Measurements from ENCODE around the gene NEK10. TPM values are rescaled to one million over a fixed set of nuclear protein-coding genes. Genes with fewer than 3 reads are reported as not detected.

NEK10 gene
- total RNA-seq, 1 donor from 2014 or later: 3.3 TPM

GRCh38 chr3:27239951-27240350 is 129.2 kb downstream of the NEK10 start:
- DNase-seq (ENCODE audit: low spot score, unreplicated experiment): no peak
- Mint-ChIP-seq H3K4me1 (ENCODE audit: low read depth) (no peaks in the 10 kb centered on the region), H3K9me3 (ENCODE audit: low read depth) (peaks cover 29% of the 10 kb centered on the region), H3K4me3 (ENCODE audit: low read depth) (no peak overlapping the region), H3K36me3 (ENCODE audit: insufficient read depth) (peaks cover 5% of the 10 kb centered on the region), H3K27ac (no peak overlapping the region), H3K27me3 (no peaks in the 10 kb centered on the region)
- TF ChIP-seq, protein P1, sequence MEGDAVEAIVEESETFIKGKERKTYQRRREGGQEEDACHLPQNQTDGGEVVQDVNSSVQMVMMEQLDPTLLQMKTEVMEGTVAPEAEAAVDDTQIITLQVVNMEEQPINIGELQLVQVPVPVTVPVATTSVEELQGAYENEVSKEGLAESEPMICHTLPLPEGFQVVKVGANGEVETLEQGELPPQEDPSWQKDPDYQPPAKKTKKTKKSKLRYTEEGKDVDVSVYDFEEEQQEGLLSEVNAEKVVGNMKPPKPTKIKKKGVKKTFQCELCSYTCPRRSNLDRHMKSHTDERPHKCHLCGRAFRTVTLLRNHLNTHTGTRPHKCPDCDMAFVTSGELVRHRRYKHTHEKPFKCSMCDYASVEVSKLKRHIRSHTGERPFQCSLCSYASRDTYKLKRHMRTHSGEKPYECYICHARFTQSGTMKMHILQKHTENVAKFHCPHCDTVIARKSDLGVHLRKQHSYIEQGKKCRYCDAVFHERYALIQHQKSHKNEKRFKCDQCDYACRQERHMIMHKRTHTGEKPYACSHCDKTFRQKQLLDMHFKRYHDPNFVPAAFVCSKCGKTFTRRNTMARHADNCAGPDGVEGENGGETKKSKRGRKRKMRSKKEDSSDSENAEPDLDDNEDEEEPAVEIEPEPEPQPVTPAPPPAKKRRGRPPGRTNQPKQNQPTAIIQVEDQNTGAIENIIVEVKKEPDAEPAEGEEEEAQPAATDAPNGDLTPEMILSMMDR (IDR thresholded peaks at IDR 0.05; ENCODE audit: unreplicated experiment): no peak

- H3K27me3 Mint-ChIP-seq: no peaks in the 10 kb centered on the region
- no peak overlapping the region for H3K4me3 Mint-ChIP-seq (ENCODE audit: low read depth)
- H3K27ac Mint-ChIP-seq: no peak overlapping the region
- TF ChIP-seq, protein P1 (IDR thresholded peaks at IDR 0.05; ENCODE audit: unreplicated experiment): peak; percentile 26
- H3K4me1 Mint-ChIP-seq (ENCODE audit: low read depth): no peaks in the 10 kb centered on the region
- peaks cover 39% of the 10 kb centered on the region for H3K9me3 Mint-ChIP-seq (ENCODE audit: low read depth)
- peaks cover 5% of the 10 kb centered on the region for H3K36me3 Mint-ChIP-seq (ENCODE audit: insufficient read depth)
- DNase-seq (ENCODE audit: low spot score, unreplicated experiment): no peak
Measured at GRCh38 chr3:27228805-27229204, 140.4 kb downstream of the NEK10 start.

DNA sequence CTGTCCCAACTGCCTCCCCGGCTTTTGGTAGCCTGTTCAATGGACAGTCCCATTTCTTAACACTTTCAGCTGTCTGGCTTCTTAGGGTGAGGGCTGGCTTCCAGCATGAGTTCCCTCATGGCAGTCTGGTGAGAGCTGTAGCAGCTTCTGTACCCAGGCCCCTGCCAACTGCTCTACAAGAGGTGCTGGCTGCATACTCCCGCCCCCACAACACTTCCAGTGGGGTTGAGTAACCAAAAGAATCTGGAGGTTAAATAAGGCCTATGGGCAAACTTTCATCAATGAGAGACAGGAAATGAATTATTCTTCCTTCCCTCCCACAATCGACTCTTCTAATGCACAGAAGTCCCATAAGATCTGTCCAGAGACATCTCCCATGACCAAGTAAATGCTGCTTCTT is 145.0 kb downstream of the NEK10 start:
- no peaks in the 10 kb centered on the region for H3K9me3 Mint-ChIP-seq (ENCODE audit: low read depth)
- TF ChIP-seq, protein P1 (IDR thresholded peaks at IDR 0.05; ENCODE audit: unreplicated experiment): no peak
- no peaks in the 10 kb centered on the region for H3K27me3 Mint-ChIP-seq
- H3K36me3 Mint-ChIP-seq (ENCODE audit: insufficient read depth): no peaks in the 10 kb centered on the region
- no peaks in the 10 kb centered on the region for H3K4me1 Mint-ChIP-seq (ENCODE audit: low read depth)
- no peak overlapping the region for H3K4me3 Mint-ChIP-seq (ENCODE audit: low read depth)
- H3K27ac Mint-ChIP-seq: no peak overlapping the region
- DNase-seq (ENCODE audit: low spot score, unreplicated experiment): no peak

GRCh38 chr3:27221264-27221932 is 147.8 kb downstream of the NEK10 start:
- Mint-ChIP-seq H3K36me3 (ENCODE audit: insufficient read depth) (no peaks in the 10 kb centered on the region), H3K27ac (no peak overlapping the region), H3K9me3 (ENCODE audit: low read depth) (no peaks in the 10 kb centered on the region), H3K27me3 (no peaks in the 10 kb centered on the region), H3K4me1 (ENCODE audit: low read depth) (no peaks in the 10 kb centered on the region), H3K4me3 (ENCODE audit: low read depth) (no peak overlapping the region)
- no peak for DNase-seq (ENCODE audit: low spot score, unreplicated experiment)
- TF ChIP-seq, protein P1 (IDR thresholded peaks at IDR 0.05; ENCODE audit: unreplicated experiment): no peak

GRCh38 chr3:27220166-27220565 is 149.0 kb downstream of the NEK10 start:
- Mint-ChIP-seq H3K4me3 (ENCODE audit: low read depth) (no peak overlapping the region), H3K27ac (no peak overlapping the region), H3K36me3 (ENCODE audit: insufficient read depth) (no peaks in the 10 kb centered on the region), H3K9me3 (ENCODE audit: low read depth) (peaks cover 3% of the 10 kb centered on the region), H3K27me3 (no peaks in the 10 kb centered on the region), H3K4me1 (ENCODE audit: low read depth) (no peaks in the 10 kb centered on the region)
- no peak for DNase-seq (ENCODE audit: low spot score, unreplicated experiment)
- TF ChIP-seq, protein P1 (IDR thresholded peaks at IDR 0.05; ENCODE audit: unreplicated experiment): no peak

Data from progenitor cell of endocrine pancreas (in vitro differentiated cells).